Lung microvascular endothelial cell (primary cell): Measurements from ENCODE around the gene IRF8. TPM values are rescaled to one million over a fixed set of nuclear protein-coding genes. Genes with fewer than 3 reads are reported as not detected.

Experiments used
- DNase-seq, 2 donors: peaks; one replicate each; pipeline versions ENCODE4 v3.0.0 to v3.0.0-alpha.2; 2010; ENCODE audit warnings: low read depth in 2 of 2
- total RNA-seq: library from RNA; depleted of rRNA; stranded (reverse); fragments of >200 nt; gene quantifications from 2 replicates; pipeline ENCODE4 v1.2.1, GENCODE V29; 2014

The IRF8 gene
- total RNA-seq, 1 donor from 2014 or later, result 34.5 TPM

DNA sequence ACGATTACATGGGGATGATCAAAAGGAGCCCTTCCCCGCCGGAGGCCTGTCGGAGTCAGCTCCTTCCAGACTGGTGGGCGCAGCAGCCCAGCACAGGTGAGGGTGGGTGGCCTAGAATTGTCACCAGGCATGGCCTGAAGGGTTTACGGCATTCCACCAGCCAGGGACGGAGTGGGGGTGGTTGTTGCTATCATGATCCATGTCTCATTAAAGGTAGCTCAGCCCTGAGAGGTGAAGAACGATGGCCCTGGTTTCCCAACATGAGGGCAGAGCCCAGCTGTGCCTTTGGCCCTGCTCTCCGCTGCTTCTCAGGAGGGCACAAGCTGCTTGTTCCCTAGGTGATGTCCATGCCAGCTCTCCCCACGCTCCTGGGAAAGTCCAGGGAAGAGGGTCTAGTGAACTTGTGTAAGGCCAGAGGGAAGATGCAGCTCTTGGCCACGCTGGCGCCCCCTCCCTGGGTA lies 14.2 kb downstream of the IRF8 start:
- DNase-seq, result no peak

GRCh38 chr16:85913688-85914422 lies 14.9 kb downstream of the IRF8 start:
- DNase-seq, result no peak

GRCh38 chr16:85914423-85914794 lies 15.4 kb downstream of the IRF8 start:
- no peak for DNase-seq

DNA sequence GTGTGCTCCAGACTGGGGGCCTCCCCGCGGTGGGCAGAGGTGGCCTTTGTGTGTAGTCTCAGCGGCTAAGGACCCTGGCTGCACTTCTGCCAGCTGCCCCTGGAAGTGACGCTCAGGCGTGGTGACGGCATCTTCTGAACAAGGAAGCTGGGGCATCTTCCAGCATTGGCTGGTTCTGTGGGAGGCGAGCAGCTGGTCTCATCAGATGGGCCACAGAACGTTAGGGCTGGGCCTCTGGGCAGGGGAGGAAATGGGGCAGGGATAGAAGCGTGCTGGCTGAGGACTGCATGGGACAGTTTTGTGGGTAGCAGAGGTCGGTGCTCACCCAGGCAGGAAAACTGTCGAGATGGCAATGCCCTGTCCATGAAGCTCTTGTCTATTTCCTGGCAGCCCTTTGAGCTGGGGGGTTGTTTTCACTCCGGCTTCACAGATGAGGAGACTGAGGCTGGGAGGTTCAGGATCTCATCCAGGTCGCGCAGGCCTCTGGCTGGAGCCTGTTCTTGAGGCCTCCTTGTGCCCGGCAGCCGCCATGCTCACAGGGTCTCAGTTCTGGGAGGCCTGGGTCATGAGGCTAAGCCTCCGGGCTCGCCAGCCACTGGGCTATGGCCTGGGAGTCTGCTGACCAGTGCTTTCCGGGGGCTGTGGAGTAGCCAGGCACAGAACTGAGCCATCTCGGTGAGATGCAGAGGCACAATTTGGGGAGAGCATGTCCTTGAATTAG lies 16.3 kb downstream of the IRF8 start:
- DNase-seq, result no peak

DNA sequence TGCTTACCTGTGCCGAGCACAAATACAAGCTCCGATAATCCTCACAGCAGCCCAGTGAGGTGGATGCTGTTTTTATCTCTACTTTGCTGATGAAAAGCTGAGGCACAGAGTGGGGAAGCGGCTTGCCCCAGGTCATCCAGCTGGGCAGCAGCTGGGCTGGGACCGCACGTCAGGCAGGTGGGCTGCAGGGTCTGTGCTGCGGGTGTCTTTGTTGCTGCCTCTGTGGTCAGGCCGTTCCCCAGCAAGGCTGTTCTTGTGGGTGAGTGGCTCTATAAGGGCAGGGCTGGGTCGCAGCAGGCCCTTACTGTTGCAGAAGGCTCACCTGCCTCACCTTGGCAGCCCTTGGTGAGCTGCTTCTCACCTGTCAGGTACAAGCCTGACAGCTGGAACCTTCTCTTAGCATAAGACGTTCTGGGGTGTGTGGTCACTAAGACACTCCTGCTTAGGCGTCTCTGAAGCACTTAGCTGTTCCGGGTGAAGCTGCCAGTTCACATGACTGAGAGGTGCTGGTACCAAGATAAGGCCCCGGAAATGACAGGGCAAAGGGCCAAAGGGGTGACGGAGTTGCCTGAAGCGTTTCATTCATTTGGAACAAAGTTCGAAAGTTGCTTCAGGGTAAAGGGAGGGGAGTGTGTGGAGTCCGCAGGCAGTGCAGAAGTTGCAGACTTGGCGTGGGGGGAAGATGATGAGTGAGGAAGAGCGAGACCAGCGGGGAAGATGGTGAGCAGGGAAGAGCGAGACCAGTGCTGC lies 17.4 kb downstream of the IRF8 start:
- no peak for DNase-seq

DNA sequence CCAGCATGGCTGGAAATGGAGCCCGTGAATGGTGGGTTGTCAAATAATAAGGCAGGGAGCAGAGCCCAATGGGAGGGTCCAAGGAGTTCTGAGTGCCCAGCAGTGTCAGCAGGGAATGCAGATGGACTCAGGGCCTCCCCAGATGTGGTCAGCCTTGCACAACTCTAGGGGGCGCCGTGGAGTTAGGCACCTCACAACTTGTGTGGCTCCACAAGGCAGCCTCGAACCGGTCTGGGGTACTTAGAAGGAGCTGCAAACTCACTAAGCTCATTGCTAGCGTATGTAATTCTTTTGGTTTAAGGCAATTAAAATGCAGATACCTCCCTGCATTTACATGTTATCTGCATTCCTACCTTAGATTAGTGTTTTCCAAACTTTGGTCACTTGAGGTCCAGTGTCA lies 18.1 kb downstream of the IRF8 start:
- no peak for DNase-seq

GRCh38 chr16:85917959-85918358 lies 19.0 kb downstream of the IRF8 start:
- no peak for DNase-seq

DNA sequence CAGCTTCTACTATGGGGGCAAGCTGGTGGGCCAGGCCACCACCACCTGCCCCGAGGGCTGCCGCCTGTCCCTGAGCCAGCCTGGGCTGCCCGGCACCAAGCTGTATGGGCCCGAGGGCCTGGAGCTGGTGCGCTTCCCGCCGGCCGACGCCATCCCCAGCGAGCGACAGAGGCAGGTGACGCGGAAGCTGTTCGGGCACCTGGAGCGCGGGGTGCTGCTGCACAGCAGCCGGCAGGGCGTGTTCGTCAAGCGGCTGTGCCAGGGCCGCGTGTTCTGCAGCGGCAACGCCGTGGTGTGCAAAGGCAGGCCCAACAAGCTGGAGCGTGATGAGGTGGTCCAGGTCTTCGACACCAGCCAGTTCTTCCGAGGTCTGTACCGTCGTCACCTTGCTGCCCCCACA lies 19.5 kb downstream of the IRF8 start:
- DNase-seq, result no peak

DNA sequence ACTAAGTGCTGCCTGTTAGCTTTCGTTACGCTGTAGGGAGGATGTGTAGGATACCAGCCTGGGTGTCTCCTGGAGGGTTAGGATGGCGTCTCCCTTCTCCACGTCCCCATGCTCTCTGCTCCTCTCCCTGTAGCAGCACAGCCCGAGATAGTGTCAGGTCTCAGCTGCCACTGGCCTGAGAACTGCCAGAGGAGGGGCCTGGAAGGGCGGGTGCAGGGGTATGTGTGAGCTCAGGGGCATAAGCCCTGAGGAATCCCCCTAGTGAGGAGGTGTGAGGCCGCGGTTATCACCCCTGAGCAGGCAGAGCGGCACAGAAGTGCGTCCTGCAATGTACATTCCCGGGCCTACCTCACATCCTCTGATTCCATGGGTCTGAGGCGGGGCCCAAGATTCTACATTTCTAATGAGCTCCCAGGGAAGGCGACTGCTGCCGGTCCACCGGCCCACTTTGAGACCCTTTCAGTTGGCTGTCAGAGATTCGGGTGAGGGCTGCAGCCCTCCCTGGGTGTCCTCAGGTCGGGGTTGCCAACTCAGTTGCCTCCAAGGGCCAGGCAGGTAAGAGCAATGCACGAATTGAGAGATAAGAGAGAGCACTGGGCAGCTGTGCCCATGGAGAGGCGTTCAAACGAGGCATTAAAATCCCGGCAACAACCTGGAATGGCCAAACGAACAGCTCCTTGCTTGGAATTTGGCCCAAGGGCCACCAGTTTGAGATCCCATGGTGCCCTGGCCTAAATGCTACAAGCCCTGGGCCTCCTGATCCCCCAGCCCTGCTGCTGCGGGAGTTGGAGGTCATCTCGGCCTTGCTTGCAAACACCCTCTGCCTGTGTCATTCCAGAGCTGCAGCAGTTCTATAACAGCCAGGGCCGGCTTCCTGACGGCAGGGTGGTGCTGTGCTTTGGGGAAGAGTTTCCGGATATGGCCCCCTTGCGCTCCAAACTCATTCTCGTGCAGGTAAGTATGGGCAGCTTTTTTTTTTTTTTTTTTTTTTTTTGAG lies 20.6 kb downstream of the IRF8 start:
- no peak for DNase-seq

DNA sequence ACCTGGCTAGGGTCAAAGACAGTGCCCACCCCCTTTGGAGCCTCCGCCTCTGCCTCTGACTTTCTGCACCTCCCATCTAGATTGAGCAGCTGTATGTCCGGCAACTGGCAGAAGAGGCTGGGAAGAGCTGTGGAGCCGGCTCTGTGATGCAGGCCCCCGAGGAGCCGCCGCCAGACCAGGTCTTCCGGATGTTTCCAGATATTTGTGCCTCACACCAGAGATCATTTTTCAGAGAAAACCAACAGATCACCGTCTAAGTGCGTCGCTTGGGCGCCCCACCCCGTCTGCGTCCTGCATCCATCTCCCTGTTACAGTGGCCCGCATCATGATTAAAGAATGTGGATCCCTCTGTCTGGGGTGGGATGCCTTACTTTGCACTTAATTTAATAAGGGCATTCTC lies 22.1 kb downstream of the IRF8 start:
- no peak for DNase-seq

DNA sequence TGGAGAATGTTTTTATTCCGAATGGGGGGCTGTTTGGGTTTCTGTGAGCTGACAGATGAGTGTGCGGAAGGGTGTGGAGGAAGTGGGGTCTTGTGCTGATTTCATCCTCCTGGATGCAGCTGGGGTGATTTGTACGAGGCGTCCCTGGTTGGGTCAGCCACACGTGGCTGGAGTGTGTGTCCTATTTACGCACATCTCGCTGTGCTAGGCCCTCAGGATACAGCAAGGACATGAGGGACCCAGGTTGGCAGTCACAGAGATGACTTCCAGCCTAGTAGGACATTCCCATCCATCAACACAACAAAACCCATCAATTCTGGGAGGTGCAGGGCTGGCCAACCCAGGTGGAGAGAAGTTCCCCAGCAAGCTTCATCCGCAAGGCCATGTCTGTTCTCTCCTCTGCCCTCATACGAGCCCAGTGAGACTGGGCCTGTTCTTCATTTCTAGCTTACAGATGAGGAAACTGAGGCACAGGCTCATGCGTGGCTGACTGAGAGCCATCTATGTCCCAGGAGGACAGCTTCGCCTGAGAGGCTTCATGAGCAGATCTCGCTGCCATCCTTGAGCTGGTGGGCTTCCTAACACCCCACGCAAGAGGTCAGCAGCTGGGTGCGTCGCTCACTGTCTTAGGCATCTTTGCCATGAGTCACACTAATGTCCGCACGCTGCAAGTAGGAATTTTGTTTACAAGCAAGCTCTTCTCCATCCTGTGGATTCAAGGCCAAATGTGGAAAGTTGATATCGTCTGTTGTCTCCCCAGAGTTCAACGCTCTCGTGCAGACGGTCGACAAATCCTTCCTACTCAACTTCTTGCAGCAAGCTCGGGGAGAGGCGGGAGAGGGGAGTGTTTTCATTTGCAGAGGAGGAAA lies 24.4 kb downstream of the IRF8 start:
- peak; percentile 26 to 89 for DNase-seq

- DNase-seq, result peak; percentile 23 to 63
Observed at GRCh38 chr16:85924675-85925074, 25.7 kb downstream of the IRF8 start.

- no peak for DNase-seq
Observed at GRCh38 chr16:85926370-85926769, 27.4 kb downstream of the IRF8 start.

DNA sequence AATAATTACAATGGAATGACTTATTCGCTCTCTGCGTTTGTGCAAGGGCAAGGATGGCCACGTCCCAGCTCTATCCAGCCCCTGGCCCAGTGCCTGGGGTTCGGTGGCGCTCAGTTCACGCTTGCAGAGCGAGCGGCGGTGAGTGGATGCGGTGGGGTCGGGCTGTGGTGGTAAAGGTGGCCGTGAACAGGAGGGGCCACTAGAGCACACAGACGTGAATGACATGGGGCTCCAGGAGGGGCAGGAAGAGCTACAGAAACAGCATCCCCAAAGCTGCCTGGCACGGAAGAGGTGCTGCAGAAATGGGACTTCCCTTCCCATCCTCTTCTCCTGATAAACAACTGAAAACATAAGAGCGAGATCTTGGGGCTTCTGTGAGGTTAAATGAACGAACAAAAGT lies 28.4 kb downstream of the IRF8 start:
- no peak for DNase-seq

GRCh38 chr16:85927959-85928358 lies 29.0 kb downstream of the IRF8 start:
- no peak for DNase-seq

GRCh38 chr16:85928401-85928820 lies 29.4 kb downstream of the IRF8 start:
- peak in 1 of 2 donors; percentile 18 for DNase-seq

- DNase-seq, result no peak
Observed at GRCh38 chr16:85929259-85929721, 30.3 kb downstream of the IRF8 start.

DNA sequence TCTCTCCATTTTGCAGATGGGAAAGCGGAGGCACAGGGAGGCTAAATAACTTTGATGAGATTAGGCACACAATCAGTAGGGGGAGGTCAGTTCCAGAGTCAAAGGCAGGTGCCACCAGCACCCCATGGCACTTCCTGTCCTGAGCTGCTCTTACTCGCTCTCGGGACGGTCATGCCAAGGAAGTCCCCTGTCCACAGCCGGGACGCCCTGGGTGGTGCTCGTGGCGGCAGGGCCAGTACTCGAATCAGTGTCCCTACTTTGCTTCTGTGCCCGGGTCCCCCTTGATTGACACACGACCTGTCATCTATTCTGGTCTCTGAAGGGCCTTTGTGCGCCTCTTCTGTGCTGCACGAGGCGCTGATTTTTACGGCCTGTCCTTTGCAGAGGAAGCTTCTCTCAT lies 31.3 kb downstream of the IRF8 start:
- DNase-seq, result no peak

DNA sequence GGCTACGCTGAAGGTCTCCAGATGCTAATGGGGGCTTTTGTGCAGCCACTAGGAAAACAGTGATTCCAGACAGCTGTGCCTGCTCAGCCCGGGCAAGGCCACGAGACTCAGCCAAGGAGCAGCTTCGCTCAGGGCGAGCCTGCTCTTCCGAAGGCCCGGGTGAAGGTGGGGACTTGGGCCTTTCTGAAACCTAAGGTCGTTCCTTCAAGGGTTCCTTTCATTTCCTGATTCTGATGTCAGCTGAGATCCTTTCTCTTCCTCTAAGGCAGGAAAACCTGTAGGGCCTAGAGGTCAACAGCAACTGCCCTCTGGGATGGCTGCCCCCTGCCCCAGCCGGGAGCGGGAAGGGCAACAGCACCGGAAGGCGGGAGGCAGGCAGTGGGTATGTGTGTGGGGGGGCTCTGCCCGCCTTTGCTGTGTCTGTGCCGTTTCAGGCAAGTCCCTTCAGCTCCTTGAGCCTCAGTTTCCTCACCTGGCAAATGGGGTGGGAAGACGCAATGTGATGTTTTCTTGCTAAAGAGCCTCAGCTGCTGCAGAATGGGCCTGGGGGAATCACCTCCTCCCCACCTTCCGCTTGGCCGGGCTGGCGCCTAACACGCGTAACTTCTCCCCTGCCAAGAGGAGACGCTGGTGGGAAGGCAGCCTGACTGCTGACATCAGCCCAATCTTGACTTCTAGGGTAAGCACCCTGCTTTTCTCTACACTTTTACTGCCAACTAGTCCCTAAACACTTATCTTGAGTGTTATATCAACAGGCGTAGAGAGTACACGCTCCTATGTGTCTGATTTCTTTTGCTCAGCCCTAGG lies 32.8 kb downstream of the IRF8 start:
- no peak for DNase-seq
